Nephron (organoid): ENCODE data around the gene HM13.
"Not testable (repeated sequence)": the region's sequence is repeated elsewhere in the genome, so short reads cannot be mapped to it uniquely, and the experiment has no call there.

ENCODE experiments used
- H3K27ac Mint-ChIP-seq, 3 experiments: 2 replicates each; pipeline ENCODE4 v1.8.0; 2020; ENCODE audit warnings: mixed read lengths in 3 of 3, mild to moderate bottlenecking in 2 of 3, moderate library complexity in 1 of 3
- H3K27me3 Mint-ChIP-seq: 2 replicates; pipeline ENCODE4 v1.8.0; 2021; ENCODE audit warnings: low read depth, mild to moderate bottlenecking, moderate library complexity, mixed read lengths
- H3K36me3 Mint-ChIP-seq: 2 replicates; pipeline ENCODE4 v1.8.0; 2020; ENCODE audit warnings: low read depth, mixed read lengths
- H3K4me1 Mint-ChIP-seq: 2 replicates; pipeline ENCODE4 v1.8.0; 2020; ENCODE audit warnings: mixed read lengths
- H3K4me3 Mint-ChIP-seq, 3 experiments: 2 replicates each; pipeline ENCODE4 v1.8.0; 2020; ENCODE audit warnings: mild to moderate bottlenecking in 3 of 3, mixed read lengths in 3 of 3, moderate library complexity in 2 of 3
- H3K9me3 Mint-ChIP-seq: 2 replicates; pipeline ENCODE4 v1.8.0; 2020; ENCODE audit warnings: mixed read lengths
- CTCF ChIP-seq, 3 experiments: fragments of 200-600 bp; sonication (generic); IDR thresholded peaks; one replicate each; pipeline ENCODE4 v1.5.0; 2021; ENCODE audit warnings: antibody characterized with exemption in 3 of 3; ENCODE audit not compliant: unreplicated experiment in 3 of 3

The HM13 gene

GRCh38 chr20:31572701-31573554 is 58.7 kb downstream of the HM13 start:
- H3K4me3 Mint-ChIP-seq, result peak overlapping the region; percentile 82 to 88 (median 87)
- no peaks in the 10 kb centered on the region for H3K9me3 Mint-ChIP-seq

GRCh38 chr20:31573555-31574321 is 59.5 kb downstream of the HM13 start:
- H3K9me3 Mint-ChIP-seq, result no peaks in the 10 kb centered on the region
- H3K27ac Mint-ChIP-seq, result peak overlapping the region; percentile 90 to 96 (median 96)
- H3K4me3 Mint-ChIP-seq, result peak overlapping the region; percentile 82 to 87 (median 82)
- TF ChIP-seq CTCF (IDR thresholded peaks at IDR 0.05; ENCODE audit: unreplicated experiment in 3 of 3), result no peak
- no peaks in the 10 kb centered on the region for H3K27me3 Mint-ChIP-seq
- peaks cover 37% of the 10 kb centered on the region for H3K4me1 Mint-ChIP-seq
- H3K36me3 Mint-ChIP-seq, result no peaks in the 10 kb centered on the region

More at GRCh38 chr20:31572701-31573554, 58.7 kb downstream of the HM13 start:
- no peaks in the 10 kb centered on the region for H3K36me3 Mint-ChIP-seq
- H3K27me3 Mint-ChIP-seq, result no peaks in the 10 kb centered on the region
- peaks cover 45% of the 10 kb centered on the region for H3K4me1 Mint-ChIP-seq
- no peak for TF ChIP-seq CTCF (IDR thresholded peaks at IDR 0.05; ENCODE audit: unreplicated experiment in 3 of 3)
- H3K27ac Mint-ChIP-seq, result peak overlapping the region; percentile 90 to 97 (median 97)

GRCh38 chr20:31574986-31575385 is 60.7 kb downstream of the HM13 start:
- not testable (repeated sequence) for H3K27me3 Mint-ChIP-seq, H3K36me3 Mint-ChIP-seq, H3K4me3 Mint-ChIP-seq, H3K27ac Mint-ChIP-seq, H3K9me3 Mint-ChIP-seq
- H3K4me1 Mint-ChIP-seq, result peaks cover 30% of the 10 kb centered on the region

- Mint-ChIP-seq H3K9me3 (no peaks in the 10 kb centered on the region), H3K36me3 (peaks cover 3% of the 10 kb centered on the region), H3K27me3 (no peaks in the 10 kb centered on the region), H3K4me3 (no peak overlapping the region), H3K4me1 (peaks cover 31% of the 10 kb centered on the region), H3K27ac (peak overlapping the region; percentile 46 to 72 (median 47))
- no peak for TF ChIP-seq CTCF (IDR thresholded peaks at IDR 0.05; ENCODE audit: unreplicated experiment in 3 of 3)
Measured at GRCh38 chr20:31576751-31577150, 62.5 kb downstream of the HM13 start.

- H3K4me1 Mint-ChIP-seq, result peaks cover 27% of the 10 kb centered on the region
- H3K36me3 Mint-ChIP-seq, result peaks cover 3% of the 10 kb centered on the region
- H3K27me3 Mint-ChIP-seq, result no peaks in the 10 kb centered on the region
- H3K4me3 Mint-ChIP-seq, result no peak overlapping the region
- no peaks in the 10 kb centered on the region for H3K9me3 Mint-ChIP-seq
- no peak for TF ChIP-seq CTCF (IDR thresholded peaks at IDR 0.05; ENCODE audit: unreplicated experiment in 3 of 3)
- H3K27ac Mint-ChIP-seq, result peak overlapping the region; percentile 47 to 87 (median 72)
Measured at GRCh38 chr20:31577194-31577593, 63.0 kb downstream of the HM13 start.

GRCh38 chr20:31578448-31579138 is 64.4 kb downstream of the HM13 start:
- no peak overlapping the region for H3K4me3 Mint-ChIP-seq
- H3K27me3 Mint-ChIP-seq, result no peaks in the 10 kb centered on the region
- peaks cover 3% of the 10 kb centered on the region for H3K36me3 Mint-ChIP-seq
- H3K27ac Mint-ChIP-seq, result peak overlapping the region in 1 of 3 experiments; percentile 4
- H3K4me1 Mint-ChIP-seq, result peaks cover 17% of the 10 kb centered on the region
- H3K9me3 Mint-ChIP-seq, result no peaks in the 10 kb centered on the region
- no peak for TF ChIP-seq CTCF (IDR thresholded peaks at IDR 0.05; ENCODE audit: unreplicated experiment in 3 of 3)
